Esophagus squamous epithelium (tissue), 5 donors: ENCODE measurements around the gene PRKD1. TPM values are rescaled to one million over a fixed set of nuclear protein-coding genes. Genes with fewer than 3 reads are reported as not detected.
A peak's percentile ranks its signal among the peaks of the same experiment; 100 is the strongest.

ENCODE experiments used
- DNase-seq: peaks from one replicate; lab custom pipeline; 2025; lab: John Stamatoyannopoulos, UW
- H3K27ac ChIP-seq, 4 donors: fragments of 200-600 bp; sonication (generic); one replicate each; pipeline ENCODE4 v1.5.1; 2016 to 2019; ENCODE audit warnings: mild to moderate bottlenecking in 1 of 4
- H3K27me3 ChIP-seq, 4 donors: fragments of 200-600 bp; sonication (generic); 1 replicate in 3 of 4; 2 replicates in 1 of 4; pipeline versions ENCODE4 v1.5.1 to v1.6.0; 2017 to 2021; ENCODE audit warnings: antibody characterized with exemption in 1 of 4
- H3K36me3 ChIP-seq, 3 donors: fragments of 200-600 bp; sonication (generic); one replicate each; pipeline ENCODE4 v1.5.1; 2016 to 2019
- H3K4me1 ChIP-seq, 3 donors: fragments of 200-600 bp; sonication (generic); one replicate each; pipeline ENCODE4 v1.5.1; 2017 to 2019
- H3K4me3 ChIP-seq, 4 donors: fragments of 200-600 bp; sonication (generic); 1 replicate in 3 of 4; 2 replicates in 1 of 4; pipeline ENCODE4 v1.5.1; 2016 to 2019; ENCODE audit warnings: mild to moderate bottlenecking in 2 of 4, moderate library complexity in 1 of 4
- H3K9me3 ChIP-seq, 3 donors: fragments of 200-600 bp; sonication (generic); one replicate each; pipeline ENCODE4 v1.5.1; 2016 to 2019
- CTCF ChIP-seq, 6 experiments: fragments of 450-650 bp in 4 of 6; fragments of 200-600 bp in 2 of 6; sonication (generic) in 2 of 6; IDR thresholded peaks; one replicate each; pipeline ENCODE4 v1.5.1; 2016 to 2019; ENCODE audit warnings: antibody characterized with exemption in 6 of 6, mild to moderate bottlenecking in 4 of 6, moderate library complexity in 4 of 6
- POLR2A ChIP-seq, 4 donors: fragments of 450-650 bp; IDR thresholded peaks; one replicate each; pipeline ENCODE4 v1.6.1; 2017; ENCODE audit warnings: antibody characterized with exemption in 4 of 4, mild to moderate bottlenecking in 4 of 4, moderate library complexity in 3 of 4
- WGBS, 2 donors: methylation state at CpG; one replicate each; pipeline ENCODE4 v1.1.5; 2018; 5-methylcytosine and 5-hydroxymethylcytosine counted together
- intact Hi-C: fragments of 100-400 bp; cut with DNase I; formaldehyde crosslinking; loops from one replicate; pipeline ENCODE4 v1.15.0; 2022
- total RNA-seq, 4 donors: library from RNA; depleted of rRNA; stranded (reverse); fragments of >200 nt; gene quantifications; one replicate each; pipeline ENCODE4 v1.1.0, GENCODE V29; 2016
- donor health status: DM: yes; HTN: yes; CAD: no.

PRKD1 gene
- total RNA-seq, 4 donors from 2014 or later, result 0.30 to 10.7 (median 2.2) TPM

GRCh38 chr14:29926701-29927375 is 809 bp downstream of the PRKD1 start:
- DNase-seq, result no peak
- peak in 1 of 6 experiments; percentile 6 for TF ChIP-seq CTCF (IDR thresholded peaks at IDR 0.05)
- no peak for TF ChIP-seq POLR2A (IDR thresholded peaks at IDR 0.05)
- intact Hi-C loops, result no loop called here
- Histone ChIP-seq H3K36me3 (no peaks in the 10 kb centered on the region), H3K4me3 (peak overlapping the region; percentile 50 to 74 (median 60)), H3K27me3 (peaks cover 0 to 35% (median 0%) of the 10 kb centered on the region in 4 donors), H3K27ac (peak overlapping the region; percentile 55 to 89 (median 76)), H3K9me3 (no peaks in the 10 kb centered on the region), H3K4me1 (peaks cover 11 to 28% (median 11%) of the 10 kb centered on the region in 3 donors)
- 1 to 5% methylated on average over 12 to 33 of the region's 51 CpGs for WGBS, 2 donors

GRCh38 chr14:29926228-29926627 is 1.4 kb downstream of the PRKD1 start:
- H3K27ac ChIP-seq, result peak overlapping the region in 2 of 4 donors; percentile 64 to 89
- peaks cover 11 to 28% (median 11%) of the 10 kb centered on the region in 3 donors for H3K4me1 ChIP-seq
- peak overlapping the region; percentile 50 to 74 (median 60) for H3K4me3 ChIP-seq
- no peaks in the 10 kb centered on the region for H3K9me3 ChIP-seq
- TF ChIP-seq POLR2A (IDR thresholded peaks at IDR 0.05) (no peak), CTCF (IDR thresholded peaks at IDR 0.05) (no peak)
- H3K27me3 ChIP-seq, result peaks cover 0 to 35% (median 0%) of the 10 kb centered on the region in 4 donors
- DNase-seq, result no peak
- no peaks in the 10 kb centered on the region for H3K36me3 ChIP-seq
- WGBS, 2 donors, result 5 to 8% methylated on average over 7 to 8 of the region's 8 CpGs
- intact Hi-C loops, result no loop called here

- TF ChIP-seq CTCF (IDR thresholded peaks at IDR 0.05) (no peak), POLR2A (IDR thresholded peaks at IDR 0.05) (no peak)
- Histone ChIP-seq H3K27ac (no peak overlapping the region), H3K27me3 (peaks cover 0 to 35% (median 0%) of the 10 kb centered on the region in 4 donors), H3K4me3 (peak overlapping the region in 3 of 4 donors; percentile 50 to 74 (median 65)), H3K9me3 (no peaks in the 10 kb centered on the region), H3K36me3 (no peaks in the 10 kb centered on the region), H3K4me1 (peaks cover 11 to 28% (median 11%) of the 10 kb centered on the region in 3 donors)
- 28 to 35% methylated on average over 3 of the region's 3 CpGs for WGBS, 2 donors
- no peak for DNase-seq
- intact Hi-C loops, result no loop called here
Measured at GRCh38 chr14:29925736-29926135, 1.9 kb downstream of the PRKD1 start.

GRCh38 chr14:29925101-29925722 is 2.4 kb downstream of the PRKD1 start:
- Histone ChIP-seq H3K4me1 (peaks cover 11 to 28% (median 11%) of the 10 kb centered on the region in 3 donors), H3K4me3 (no peak overlapping the region), H3K36me3 (no peaks in the 10 kb centered on the region), H3K9me3 (no peaks in the 10 kb centered on the region), H3K27me3 (peaks cover 0 to 35% (median 0%) of the 10 kb centered on the region in 4 donors), H3K27ac (no peak overlapping the region)
- intact Hi-C loops, result no loop called here
- DNase-seq, result no peak
- 71% methylated on average over 5 of the region's 5 CpGs for WGBS, 2 donors
- no peak for TF ChIP-seq CTCF (IDR thresholded peaks at IDR 0.05)
- TF ChIP-seq POLR2A (IDR thresholded peaks at IDR 0.05), result no peak

- Histone ChIP-seq H3K9me3 (no peaks in the 10 kb centered on the region), H3K4me3 (no peak overlapping the region), H3K27me3 (no peaks in the 10 kb centered on the region), H3K27ac (no peak overlapping the region), H3K36me3 (no peaks in the 10 kb centered on the region), H3K4me1 (no peaks in the 10 kb centered on the region)
- TF ChIP-seq POLR2A (IDR thresholded peaks at IDR 0.05) (no peak), CTCF (IDR thresholded peaks at IDR 0.05) (no peak)
- DNase-seq, result no peak
- WGBS, 2 donors, result 80 to 89% methylated on average over 2 of the region's 2 CpGs
- intact Hi-C loops, result no loop called here
Measured at GRCh38 chr14:29919845-29920244, 7.8 kb downstream of the PRKD1 start.
